HG03354 (cell line): ENCODE results near the gene PM20D2.

Experiments
- ATAC-seq: cut with Tn5 transposase; IDR thresholded peaks from one replicate; pipeline ENCODE4 v1.9.1; 2021; ENCODE audit warnings: mild to moderate bottlenecking; ENCODE audit not compliant: unreplicated experiment, poor library complexity, severe bottlenecking

The PM20D2 gene

GRCh38 chr6:89198235-89198634, 52.4 kb downstream of the PM20D2 start:
- no peak for ATAC-seq

- ATAC-seq: no peak
Observed at GRCh38 chr6:89199579-89199978, 53.7 kb downstream of the PM20D2 start.

- ATAC-seq: no peak
Observed at GRCh38 chr6:89200706-89201215, 54.9 kb downstream of the PM20D2 start.

- no peak for ATAC-seq
Observed at GRCh38 chr6:89204096-89204495, 58.2 kb downstream of the PM20D2 start.

GRCh38 chr6:89205819-89206218, 60.0 kb downstream of the PM20D2 start:
- ATAC-seq: no peak

- no peak for ATAC-seq
Observed at GRCh38 chr6:89208551-89208950, 62.7 kb downstream of the PM20D2 start.

GRCh38 chr6:89209457-89209856, 63.6 kb downstream of the PM20D2 start:
- ATAC-seq: no peak

GRCh38 chr6:89212472-89212871, 66.6 kb downstream of the PM20D2 start:
- no peak for ATAC-seq

- no peak for ATAC-seq
Observed at GRCh38 chr6:89214197-89214596, 68.3 kb downstream of the PM20D2 start.
